NOMO-1 treated with DMSO at 0.1 percent for 48 hours (cell line): Measurements from ENCODE around the gene NCOA3.
"Not testable (repeated sequence)": the region's sequence is repeated elsewhere in the genome, so short reads cannot be mapped to it uniquely, and the experiment has no call there.

Experiments used
- DNase-seq: peaks from one replicate; lab custom pipeline; 2025; ENCODE audit not compliant: unreplicated experiment; lab: John Stamatoyannopoulos, UW

Gene NCOA3

GRCh38 chr20:47594157-47594556 is 92.5 kb downstream of the NCOA3 start:
- DNase-seq: no peak

GRCh38 chr20:47595138-47595537 is 93.5 kb downstream of the NCOA3 start:
- not testable (repeated sequence) for DNase-seq

GRCh38 chr20:47596003-47596571 is 94.4 kb downstream of the NCOA3 start:
- DNase-seq: no peak

DNA sequence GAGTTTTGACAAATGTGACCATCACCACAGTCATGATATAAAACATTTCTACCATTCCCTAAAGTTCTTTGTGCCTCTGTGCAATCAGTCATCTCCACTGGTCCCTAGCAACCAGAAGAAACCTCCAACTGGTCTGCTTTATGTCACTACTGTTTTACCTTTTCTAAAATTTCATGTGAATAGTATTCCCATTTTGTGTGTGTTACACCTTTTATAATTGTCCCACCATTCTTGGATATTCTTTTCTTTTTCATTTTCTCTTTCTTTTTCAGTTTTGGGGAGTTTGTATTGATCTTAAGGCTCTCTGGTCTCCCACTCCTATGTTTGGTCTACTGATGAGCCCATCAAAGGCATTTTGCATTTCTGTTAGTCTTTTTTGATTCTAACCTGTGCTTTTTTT is 95.4 kb downstream of the NCOA3 start:
- no peak for DNase-seq

- no peak for DNase-seq
These were observed 97.4 kb downstream of the NCOA3 start for GRCh38 chr20:47598911-47599744.

DNA sequence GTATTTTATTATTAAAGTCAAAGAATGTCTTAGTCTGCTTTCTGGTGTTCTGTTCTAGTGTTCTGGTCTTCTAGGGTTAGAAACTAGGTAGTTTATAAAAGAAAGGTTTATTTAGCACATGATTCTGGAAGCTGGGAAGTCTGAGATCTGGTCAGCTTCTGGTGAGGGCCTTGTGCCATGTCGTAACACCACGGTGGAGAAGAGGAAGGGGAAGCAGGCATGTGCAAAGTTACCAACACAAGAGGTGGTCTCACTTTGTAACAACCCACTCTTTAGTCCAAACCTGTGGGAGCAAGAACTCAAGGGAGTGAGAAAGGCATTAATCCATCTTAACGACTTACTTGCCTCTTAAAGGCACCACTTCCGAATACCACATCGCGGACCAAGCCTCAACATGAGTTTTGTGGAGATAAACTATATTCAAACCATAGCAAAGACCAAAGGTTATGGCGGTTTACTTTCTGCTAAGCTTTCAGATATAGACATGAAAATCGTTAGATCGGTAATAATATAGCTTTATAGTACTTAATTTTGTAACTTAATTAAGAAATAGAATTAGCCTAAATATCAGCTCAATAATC is 99.4 kb downstream of the NCOA3 start:
- DNase-seq: no peak

DNA sequence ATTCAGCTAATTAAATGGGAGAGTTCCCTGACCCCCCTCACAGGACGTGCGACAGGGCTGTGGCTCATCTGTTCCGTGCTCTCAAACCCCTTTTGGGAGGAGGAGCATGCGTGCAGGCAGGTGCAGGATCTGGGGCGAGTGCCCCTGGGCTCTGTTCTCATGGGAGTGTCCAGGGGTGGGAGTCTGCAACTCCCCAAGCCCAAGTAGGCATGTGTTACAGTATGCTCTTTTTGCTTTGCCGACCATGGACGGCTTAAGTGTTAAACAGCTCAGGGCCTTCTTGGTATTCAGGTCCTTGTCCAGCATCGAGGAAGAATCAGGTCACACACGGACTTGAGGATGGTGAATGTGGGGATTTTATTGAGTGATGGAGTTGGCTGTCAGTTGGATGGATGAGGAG is 101.6 kb downstream of the NCOA3 start:
- no peak for DNase-seq

- no peak for DNase-seq
These were observed 104.2 kb downstream of the NCOA3 start for GRCh38 chr20:47605673-47606413.

GRCh38 chr20:47606414-47606982 is 104.8 kb downstream of the NCOA3 start:
- DNase-seq: no peak

DNA sequence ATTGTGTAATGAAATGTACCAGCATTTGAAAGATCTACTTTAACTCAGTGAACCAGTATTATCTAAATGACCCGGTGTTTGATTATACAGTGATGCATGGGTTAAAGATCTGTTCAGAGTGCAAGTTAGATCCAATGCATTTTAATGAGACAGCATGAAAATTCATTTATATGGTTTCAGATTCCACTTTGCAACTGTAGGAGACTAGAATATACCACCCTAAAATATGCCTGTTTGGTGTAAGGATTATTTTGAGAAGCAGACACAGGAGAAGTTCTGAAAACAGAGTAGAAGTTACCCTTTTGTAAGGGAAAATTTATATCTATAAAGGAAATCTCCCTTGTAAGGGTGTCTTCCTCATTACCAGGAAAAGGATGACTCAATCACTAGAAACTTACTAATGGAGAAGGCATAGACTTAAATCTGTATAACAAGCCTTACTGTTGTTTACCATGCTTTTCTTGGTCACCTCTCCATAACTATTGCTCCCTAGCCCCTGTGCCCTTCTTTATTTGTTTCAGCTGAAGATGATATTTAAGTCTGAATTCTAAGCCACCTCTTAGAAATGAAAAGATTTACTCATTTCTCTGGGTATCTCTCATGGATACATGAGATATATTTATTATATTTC is 105.4 kb downstream of the NCOA3 start:
- no peak for DNase-seq

GRCh38 chr20:47609001-47609400 is 107.3 kb downstream of the NCOA3 start:
- no peak for DNase-seq

GRCh38 chr20:47610247-47610944 is 108.7 kb downstream of the NCOA3 start:
- peak; percentile 65 for DNase-seq

- no peak for DNase-seq
These were observed 109.2 kb downstream of the NCOA3 start for GRCh38 chr20:47610945-47611250.

DNA sequence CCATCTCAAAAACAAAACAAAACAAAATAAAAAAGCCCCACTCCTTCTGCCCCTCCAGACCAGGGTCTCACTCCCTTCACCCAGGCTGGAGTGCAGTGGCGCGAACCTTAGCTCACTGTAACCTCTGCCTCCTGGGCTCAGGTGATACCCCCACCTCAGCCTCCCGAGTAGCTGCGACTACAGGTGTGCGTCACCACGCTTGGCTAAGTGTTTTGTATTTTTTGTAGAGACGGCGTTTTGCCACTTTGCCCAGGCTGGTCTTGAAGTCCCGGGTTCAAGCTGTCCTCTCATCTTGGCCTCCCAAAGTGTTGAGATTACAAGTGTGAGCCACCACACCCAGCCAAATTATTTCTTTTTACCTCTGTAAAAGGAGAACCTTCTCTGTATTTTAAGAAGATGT is 110.1 kb downstream of the NCOA3 start:
- DNase-seq: no peak

GRCh38 chr20:47612670-47613069 is 111.0 kb downstream of the NCOA3 start:
- no peak for DNase-seq

GRCh38 chr20:47614703-47615309 is 113.1 kb downstream of the NCOA3 start:
- DNase-seq: no peak

- DNase-seq: no peak
These were observed 116.8 kb downstream of the NCOA3 start for GRCh38 chr20:47618479-47618878.

DNA sequence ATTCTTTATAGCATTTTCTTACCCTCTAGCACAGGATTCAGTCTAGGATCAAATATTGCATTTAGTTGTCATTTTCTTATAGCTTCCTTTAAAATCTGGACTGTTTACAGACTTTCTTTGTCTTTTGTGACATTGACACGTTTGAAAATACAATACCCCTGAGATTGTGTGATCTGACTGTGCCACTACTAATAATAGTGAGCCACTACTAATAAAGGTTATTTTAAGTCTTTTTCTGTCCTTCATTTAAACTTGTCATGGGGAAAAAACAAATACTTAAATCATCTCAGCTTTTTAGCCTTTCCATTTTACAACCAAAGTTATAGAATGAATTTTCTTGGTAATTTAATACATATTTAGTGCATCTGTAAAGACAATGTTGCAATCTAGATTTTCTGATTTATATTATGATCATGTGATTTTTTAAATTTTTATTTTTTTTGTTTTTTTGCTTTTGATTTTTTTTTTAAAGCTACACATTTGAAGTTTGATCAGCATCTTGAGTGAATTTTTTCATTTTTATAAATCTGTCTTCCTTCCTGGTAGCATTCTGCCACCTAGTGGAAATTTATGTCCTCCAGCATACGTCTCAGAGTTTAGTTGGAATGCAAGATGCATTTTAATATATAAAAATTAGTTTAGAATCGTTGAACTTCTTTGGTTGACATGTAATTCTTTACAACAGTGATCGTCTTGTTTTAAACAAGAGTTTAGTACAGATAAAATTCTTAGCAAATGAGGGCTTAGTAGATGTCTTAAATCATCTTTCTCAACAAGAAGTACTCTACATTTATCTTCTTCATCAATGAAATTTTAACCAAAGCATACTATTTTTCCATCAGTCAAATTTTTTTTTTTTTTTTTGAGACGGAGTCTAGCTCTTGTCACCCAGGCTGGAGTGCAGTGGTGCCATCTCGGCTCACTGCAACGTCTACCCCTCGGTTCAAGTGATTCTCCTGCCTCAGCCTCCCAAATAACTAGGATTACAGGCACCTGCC is 119.4 kb downstream of the NCOA3 start:
- peak; percentile 52 for DNase-seq
